Measurements from ENCODE around the gene LIMS2.

The LIMS2 gene

GRCh38 chr2:127670957-127671290 lies 4.4 kb downstream of the LIMS2 start:
- H3K27me3 Mint-ChIP-seq = peaks cover 31% of the 10 kb centered on the region
- H3K4me1 Mint-ChIP-seq = peaks cover 9% of the 10 kb centered on the region
- no peaks in the 10 kb centered on the region for H3K36me3 Mint-ChIP-seq
- no peaks in the 10 kb centered on the region for H3K9me3 Mint-ChIP-seq
- no peak overlapping the region for H3K4me3 Mint-ChIP-seq
- no peak overlapping the region for H3K27ac Mint-ChIP-seq

DNA sequence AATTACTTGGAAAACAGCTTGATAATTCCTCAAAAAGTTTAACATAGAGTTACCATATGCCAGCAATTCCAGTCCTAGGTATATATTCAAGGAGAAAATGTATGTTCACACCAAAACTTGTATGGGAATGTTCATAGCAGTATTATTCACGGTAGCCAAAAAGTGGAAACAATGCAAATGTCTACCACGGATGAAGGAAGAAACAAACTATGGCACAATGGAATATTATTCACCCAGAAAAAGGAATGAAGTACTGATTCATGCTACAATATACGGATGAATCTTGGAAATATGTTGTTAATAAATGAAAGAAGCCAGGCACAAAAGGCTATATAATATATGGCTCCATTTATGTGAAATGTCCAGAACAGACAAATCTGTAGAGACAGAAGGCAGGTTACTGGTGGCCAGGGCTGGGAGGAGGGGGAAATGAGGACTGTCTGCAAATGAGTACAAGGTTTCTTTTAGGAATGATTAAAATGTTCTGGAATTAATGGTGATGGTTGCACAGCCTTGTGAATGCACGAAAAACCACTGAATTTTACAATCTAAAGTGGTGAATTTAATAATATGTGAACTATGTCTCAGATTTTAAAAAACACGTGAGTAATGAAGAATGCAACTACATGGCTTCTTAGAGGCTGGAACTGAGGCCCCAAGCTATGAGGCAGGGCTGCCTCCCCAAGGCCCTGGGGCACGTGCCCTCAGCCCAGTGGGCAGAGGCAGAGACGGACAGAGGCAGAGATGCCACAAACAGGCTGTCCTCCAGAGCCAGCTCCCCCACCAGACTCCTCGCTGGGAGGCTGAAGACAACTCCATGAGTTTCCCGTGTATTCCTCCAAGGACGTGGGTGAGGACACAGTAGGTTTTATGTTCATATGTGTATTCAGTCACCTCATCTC lies 5.0 kb downstream of the LIMS2 start:
- H3K27me3 Mint-ChIP-seq = peaks cover 32% of the 10 kb centered on the region
- H3K36me3 Mint-ChIP-seq = no peaks in the 10 kb centered on the region
- H3K4me3 Mint-ChIP-seq = no peak overlapping the region
- H3K9me3 Mint-ChIP-seq = no peaks in the 10 kb centered on the region
- peaks cover 5% of the 10 kb centered on the region for H3K4me1 Mint-ChIP-seq
- no peak overlapping the region for H3K27ac Mint-ChIP-seq

- Mint-ChIP-seq H3K4me3 (no peak overlapping the region), H3K36me3 (no peaks in the 10 kb centered on the region), H3K9me3 (no peaks in the 10 kb centered on the region), H3K4me1 (no peaks in the 10 kb centered on the region), H3K27me3 (peaks cover 32% of the 10 kb centered on the region), H3K27ac (no peak overlapping the region)
Measured at GRCh38 chr2:127669056-127669455, 6.3 kb downstream of the LIMS2 start.

GRCh38 chr2:127665267-127665893 lies 9.9 kb downstream of the LIMS2 start:
- H3K4me3 Mint-ChIP-seq = no peak overlapping the region
- H3K27ac Mint-ChIP-seq = no peak overlapping the region
- peaks cover 35% of the 10 kb centered on the region for H3K27me3 Mint-ChIP-seq
- no peaks in the 10 kb centered on the region for H3K4me1 Mint-ChIP-seq
- H3K9me3 Mint-ChIP-seq = no peaks in the 10 kb centered on the region
- no peaks in the 10 kb centered on the region for H3K36me3 Mint-ChIP-seq

GRCh38 chr2:127664895-127665225 lies 10.5 kb downstream of the LIMS2 start:
- H3K4me1 Mint-ChIP-seq = no peaks in the 10 kb centered on the region
- H3K36me3 Mint-ChIP-seq = peaks cover 1% of the 10 kb centered on the region
- no peaks in the 10 kb centered on the region for H3K9me3 Mint-ChIP-seq
- no peak overlapping the region for H3K4me3 Mint-ChIP-seq
- peaks cover 36% of the 10 kb centered on the region for H3K27me3 Mint-ChIP-seq
- no peak overlapping the region for H3K27ac Mint-ChIP-seq

DNA sequence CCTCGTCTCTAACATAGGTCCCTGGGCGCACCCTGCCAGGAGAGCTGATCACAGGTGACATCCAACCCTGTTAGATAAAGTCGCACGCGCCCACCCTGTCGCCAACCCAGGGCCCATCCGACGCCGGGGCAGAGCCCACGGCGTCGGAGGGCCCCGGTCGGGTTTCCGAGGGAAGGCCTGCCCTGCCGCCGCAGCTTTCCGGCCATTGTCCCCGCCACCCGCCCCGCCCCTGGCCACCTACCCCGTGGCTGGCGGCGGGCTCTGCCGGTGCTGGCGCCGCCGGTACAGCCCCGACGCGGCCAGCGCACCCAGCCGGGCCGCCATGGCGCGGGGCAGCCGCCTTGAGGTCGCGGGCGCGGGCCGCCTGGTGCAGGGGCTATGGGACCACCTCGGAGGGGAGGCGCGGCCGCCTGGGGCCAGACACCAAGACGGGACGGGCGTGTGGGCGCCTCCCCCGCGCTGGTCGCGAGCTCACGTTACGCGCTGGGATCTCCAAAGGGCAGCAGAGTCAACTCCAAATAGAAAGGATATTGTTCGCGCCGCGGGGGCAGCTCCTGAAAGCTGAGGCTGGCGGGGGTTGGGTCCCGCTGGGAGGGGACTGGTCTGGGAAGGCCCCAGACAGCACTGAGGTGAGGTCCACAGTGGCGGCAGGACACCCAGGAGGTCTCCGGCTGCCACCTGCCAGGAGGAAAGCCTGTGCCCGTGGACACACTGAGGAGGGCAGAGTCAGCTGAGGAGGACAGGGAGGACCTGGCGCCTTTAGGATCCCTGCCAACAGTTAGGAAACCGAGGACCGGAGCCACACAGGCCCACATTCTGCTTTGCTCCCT lies 11.1 kb downstream of the LIMS2 start:
- Mint-ChIP-seq H3K36me3 (peaks cover 2% of the 10 kb centered on the region), H3K4me1 (no peaks in the 10 kb centered on the region), H3K27me3 (peaks cover 34% of the 10 kb centered on the region), H3K9me3 (no peaks in the 10 kb centered on the region), H3K27ac (no peak overlapping the region), H3K4me3 (no peak overlapping the region)

DNA sequence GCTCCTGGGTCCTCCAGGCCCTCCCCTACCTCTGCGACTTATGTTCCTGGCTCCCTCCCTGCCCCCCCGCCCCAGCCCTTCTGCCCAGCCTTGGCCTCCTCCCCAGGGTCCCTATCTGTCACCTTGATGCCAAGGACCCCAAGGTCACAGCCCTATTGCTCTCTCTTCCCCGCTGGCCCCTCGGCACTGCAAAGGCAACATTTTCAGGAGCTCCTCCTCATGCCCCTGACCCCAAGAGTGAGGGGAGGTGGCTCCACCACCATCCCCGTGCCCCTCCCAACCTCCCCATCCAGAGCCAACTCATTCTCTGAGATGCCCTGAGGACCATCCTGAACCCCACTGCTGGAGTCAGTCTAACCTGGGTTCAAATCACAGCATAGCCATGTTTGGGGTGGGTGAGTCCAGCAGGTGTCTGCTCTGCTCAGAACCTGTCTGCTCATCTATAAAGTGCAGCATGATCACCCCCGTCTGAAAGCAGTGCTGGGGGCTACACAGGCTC lies 11.7 kb downstream of the LIMS2 start:
- Mint-ChIP-seq H3K27ac (no peak overlapping the region), H3K4me1 (no peaks in the 10 kb centered on the region), H3K27me3 (peaks cover 31% of the 10 kb centered on the region), H3K36me3 (peaks cover 2% of the 10 kb centered on the region), H3K9me3 (no peaks in the 10 kb centered on the region), H3K4me3 (no peak overlapping the region)

- H3K27ac Mint-ChIP-seq = no peak overlapping the region
- H3K4me1 Mint-ChIP-seq = no peaks in the 10 kb centered on the region
- H3K27me3 Mint-ChIP-seq = peaks cover 31% of the 10 kb centered on the region
- no peak overlapping the region for H3K4me3 Mint-ChIP-seq
- H3K36me3 Mint-ChIP-seq = peaks cover 2% of the 10 kb centered on the region
- H3K9me3 Mint-ChIP-seq = no peaks in the 10 kb centered on the region
Measured at GRCh38 chr2:127662937-127663565, 12.3 kb downstream of the LIMS2 start.

- Mint-ChIP-seq H3K27ac (no peak overlapping the region), H3K36me3 (peaks cover 2% of the 10 kb centered on the region), H3K4me3 (no peak overlapping the region), H3K27me3 (peaks cover 26% of the 10 kb centered on the region), H3K4me1 (no peaks in the 10 kb centered on the region), H3K9me3 (no peaks in the 10 kb centered on the region)
Measured at GRCh38 chr2:127661949-127662510, 13.3 kb downstream of the LIMS2 start.

- H3K4me1 Mint-ChIP-seq = no peaks in the 10 kb centered on the region
- peaks cover 20% of the 10 kb centered on the region for H3K27me3 Mint-ChIP-seq
- no peaks in the 10 kb centered on the region for H3K9me3 Mint-ChIP-seq
- no peak overlapping the region for H3K27ac Mint-ChIP-seq
- peaks cover 2% of the 10 kb centered on the region for H3K36me3 Mint-ChIP-seq
- no peak overlapping the region for H3K4me3 Mint-ChIP-seq
Measured at GRCh38 chr2:127661072-127661649, 14.2 kb downstream of the LIMS2 start.

- Mint-ChIP-seq H3K9me3 (no peaks in the 10 kb centered on the region), H3K4me1 (no peaks in the 10 kb centered on the region), H3K27ac (no peak overlapping the region), H3K36me3 (peaks cover 2% of the 10 kb centered on the region), H3K4me3 (no peak overlapping the region), H3K27me3 (peaks cover 16% of the 10 kb centered on the region)
Measured at GRCh38 chr2:127660291-127660578, 15.1 kb downstream of the LIMS2 start.

DNA sequence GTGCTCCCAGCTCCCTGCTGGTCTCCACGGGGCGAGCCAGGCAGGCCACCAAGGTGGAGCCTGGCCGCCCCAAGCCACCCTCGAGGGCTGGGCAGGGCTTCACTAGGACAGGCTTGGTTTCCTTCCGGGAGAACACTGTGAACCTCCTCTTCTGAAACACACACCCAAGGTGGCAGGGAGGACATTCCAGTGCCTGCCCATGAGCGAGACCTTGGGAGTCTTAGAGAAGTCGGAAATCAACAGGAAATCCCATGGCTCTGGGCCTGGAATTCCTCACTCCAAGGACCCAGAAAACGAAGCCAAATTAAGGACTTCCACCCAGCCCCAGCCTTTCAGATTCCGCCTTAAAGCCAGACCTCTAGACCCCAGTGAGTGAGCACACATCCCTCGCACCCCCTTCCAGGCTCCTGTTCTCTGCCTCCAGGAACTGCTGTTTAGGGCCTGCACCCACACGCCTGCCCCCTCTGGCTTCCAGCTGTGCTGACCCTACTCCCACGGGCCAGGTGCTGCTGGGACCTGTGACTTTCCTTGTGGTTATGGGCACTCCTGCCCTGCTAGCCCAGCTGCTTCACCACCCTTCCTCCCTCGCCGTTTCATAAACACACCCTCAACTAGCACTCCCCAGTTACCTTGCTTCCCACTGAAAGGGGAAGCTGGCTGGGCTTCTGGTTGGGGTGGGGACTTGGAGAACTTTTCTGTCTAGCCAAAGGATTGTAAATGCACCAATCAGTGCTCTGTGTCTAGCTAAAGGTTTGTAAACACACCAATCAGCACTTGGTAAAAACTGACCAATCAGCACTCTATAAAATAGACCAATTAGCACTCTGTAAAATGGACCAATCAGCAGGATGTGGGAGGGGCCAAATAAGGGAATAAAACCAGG lies 15.7 kb downstream of the LIMS2 start:
- Mint-ChIP-seq H3K9me3 (no peaks in the 10 kb centered on the region), H3K27ac (no peak overlapping the region), H3K4me1 (no peaks in the 10 kb centered on the region), H3K27me3 (peaks cover 12% of the 10 kb centered on the region), H3K4me3 (no peak overlapping the region), H3K36me3 (peaks cover 2% of the 10 kb centered on the region)

GRCh38 chr2:127658641-127659407 lies 16.5 kb downstream of the LIMS2 start:
- no peaks in the 10 kb centered on the region for H3K9me3 Mint-ChIP-seq
- no peaks in the 10 kb centered on the region for H3K4me1 Mint-ChIP-seq
- H3K27ac Mint-ChIP-seq = no peak overlapping the region
- no peak overlapping the region for H3K4me3 Mint-ChIP-seq
- peaks cover 2% of the 10 kb centered on the region for H3K36me3 Mint-ChIP-seq
- peaks cover 12% of the 10 kb centered on the region for H3K27me3 Mint-ChIP-seq

GRCh38 chr2:127658146-127658545 lies 17.2 kb downstream of the LIMS2 start:
- Mint-ChIP-seq H3K4me1 (no peaks in the 10 kb centered on the region), H3K4me3 (no peak overlapping the region), H3K27ac (no peak overlapping the region), H3K36me3 (peaks cover 2% of the 10 kb centered on the region), H3K9me3 (no peaks in the 10 kb centered on the region), H3K27me3 (peaks cover 6% of the 10 kb centered on the region)

Data from activated naive CD4-positive, alpha-beta T cell treated with anti-CD3 and anti-CD28 coated beads, Interleukin-2, amount 50 U/mL, for 24 hours (primary cell).